Glomerular endothelial cell (primary cell): ENCODE measurements around the gene TICAM1. TPM values are rescaled to one million over a fixed set of nuclear protein-coding genes. Genes with fewer than 3 reads are reported as not detected.
"Not testable (repeated sequence)": the region's sequence is repeated elsewhere in the genome, so short reads cannot be mapped to it uniquely, and the experiment has no call there.

ENCODE experiments used
- DNase-seq: peaks from one replicate; pipeline ENCODE4 v3.0.0-alpha.2; 2011; ENCODE audit warnings: low read depth, low spot score; ENCODE audit errors: extremely low read depth
- total RNA-seq: library from RNA; depleted of rRNA; stranded (reverse); fragments of >200 nt; gene quantifications from 2 replicates; pipeline ENCODE4 v1.2.3, GENCODE V29; 2015

TICAM1 gene
- 12.0 and 16.7 TPM in 2 replicates for total RNA-seq

- no peak for DNase-seq
These were observed at the start of gene TICAM1 for GRCh38 chr19:4831304-4831978. Gene TICAM1, minus strand, starts transcription at chr19:4831712. Its CDS starts 13,335 bp downstream, at chr19:4818377.

GRCh38 chr19:4879041-4879440, 47.5 kb upstream of the TICAM1 start:
- DNase-seq, result no peak

- no peak for DNase-seq
These were observed 47.0 kb upstream of the TICAM1 start for GRCh38 chr19:4878491-4878968.

- DNase-seq, result no peak
These were observed 46.4 kb upstream of the TICAM1 start for GRCh38 chr19:4877753-4878490.

- DNase-seq, result no peak
These were observed 42.4 kb upstream of the TICAM1 start for GRCh38 chr19:4873930-4874329.

- no peak for DNase-seq
These were observed 40.2 kb upstream of the TICAM1 start for GRCh38 chr19:4871711-4872110.

GRCh38 chr19:4870025-4870700, 38.7 kb upstream of the TICAM1 start:
- DNase-seq, result no peak

GRCh38 chr19:4868286-4868834, 36.8 kb upstream of the TICAM1 start:
- DNase-seq, result no peak

GRCh38 chr19:4867534-4868285, 36.2 kb upstream of the TICAM1 start, which contains the start of gene PLIN3:
Gene PLIN3, minus strand, starts transcription at chr19:4867667. Its CDS starts 6,273 bp downstream, at chr19:4861394.
- no peak for DNase-seq

- DNase-seq, result no peak
These were observed 35.3 kb upstream of the TICAM1 start for GRCh38 chr19:4866595-4867424.

- DNase-seq, result no peak
These were observed 29.6 kb upstream of the TICAM1 start for GRCh38 chr19:4861147-4861546.

- no peak for DNase-seq
These were observed 28.2 kb upstream of the TICAM1 start for GRCh38 chr19:4859697-4860096.

GRCh38 chr19:4856468-4856867, 25.0 kb upstream of the TICAM1 start:
- DNase-seq, result not testable (repeated sequence)

GRCh38 chr19:4853506-4853905, 22.0 kb upstream of the TICAM1 start:
- DNase-seq, result not testable (repeated sequence)

GRCh38 chr19:4852484-4852883, 21.0 kb upstream of the TICAM1 start:
- no peak for DNase-seq

GRCh38 chr19:4851551-4852290, 20.2 kb upstream of the TICAM1 start:
- no peak for DNase-seq

GRCh38 chr19:4849019-4849418, 17.5 kb upstream of the TICAM1 start:
- no peak for DNase-seq

- no peak for DNase-seq
These were observed 15.9 kb upstream of the TICAM1 start for GRCh38 chr19:4847190-4847973.
